Middle frontal gyrus (tissue), 1 donor: Measurements from ENCODE around the gene GEMIN2.
"Not testable (repeated sequence)": the region's sequence is repeated elsewhere in the genome, so short reads cannot be mapped to it uniquely, and the experiment has no call there.

Source experiments
- DNase-seq: peaks from one replicate; pipeline ENCODE4 v3.0.0-alpha.2; 2015; ENCODE audit warnings: low spot score; ENCODE audit errors: extremely low spot score

GEMIN2 gene

DNA sequence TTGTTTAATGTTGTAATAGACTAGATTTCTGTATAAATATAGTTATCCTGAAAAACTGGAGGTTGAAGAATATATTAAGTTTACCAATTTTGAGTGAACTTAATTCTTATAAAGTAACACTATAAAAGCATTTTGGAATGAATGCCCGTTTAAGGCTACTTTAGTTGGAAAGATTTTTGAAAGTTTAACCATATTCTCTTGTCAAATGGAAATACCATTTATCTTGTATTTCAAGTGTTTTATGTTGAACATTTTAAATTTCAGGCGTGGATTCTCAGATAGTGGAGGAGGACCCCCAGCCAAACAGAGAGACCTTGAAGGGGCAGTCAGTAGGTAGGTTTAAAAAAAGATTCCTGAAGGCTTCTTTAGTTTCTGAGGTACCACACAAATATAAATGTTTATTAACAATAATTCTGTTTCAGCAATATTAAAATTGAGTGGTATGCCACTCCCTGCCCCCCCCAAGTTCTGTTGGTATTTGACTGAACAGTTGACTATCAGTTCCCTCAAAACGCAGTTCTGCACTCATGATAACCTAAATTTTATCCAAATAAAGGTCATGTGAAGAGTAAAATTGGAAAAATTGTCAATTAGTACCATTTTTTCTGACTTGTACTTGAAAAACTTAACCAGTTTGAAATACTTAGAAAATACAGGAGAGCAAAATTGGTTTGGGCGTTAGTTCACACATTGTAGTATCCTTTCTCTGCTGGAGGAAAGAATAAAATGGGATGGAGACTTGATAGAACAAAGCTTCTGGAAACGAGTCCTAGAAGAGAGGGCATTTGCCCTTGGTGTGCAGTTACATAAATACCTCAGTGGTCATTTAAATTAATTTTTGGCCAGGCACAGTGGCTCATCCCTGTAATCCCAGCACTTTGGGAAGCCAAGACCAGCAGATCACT is 62.4 kb downstream of the GEMIN2 start:
- no peak for DNase-seq

GRCh38 chr14:39177168-39177545 is 63.0 kb downstream of the GEMIN2 start:
- DNase-seq: no peak

DNA sequence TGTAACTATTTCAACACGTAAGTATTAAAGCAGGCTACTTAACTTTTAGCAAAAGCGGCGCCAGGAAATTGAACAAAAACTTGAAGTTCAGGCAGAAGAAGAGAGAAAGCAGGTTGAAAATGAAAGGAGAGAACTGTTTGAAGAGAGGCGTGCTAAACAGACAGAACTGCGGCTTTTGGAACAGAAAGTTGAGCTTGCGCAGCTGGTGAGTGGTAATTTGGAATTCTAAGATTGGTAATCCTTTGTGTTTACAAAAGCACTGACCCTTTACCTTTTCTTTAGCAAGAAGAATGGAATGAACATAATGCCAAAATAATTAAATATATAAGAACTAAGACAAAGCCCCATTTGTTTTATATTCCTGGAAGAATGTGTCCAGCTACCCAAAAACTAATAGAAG is 64.9 kb downstream of the GEMIN2 start:
- no peak for DNase-seq

- DNase-seq: no peak
These were observed 66.4 kb downstream of the GEMIN2 start for GRCh38 chr14:39180553-39180952.

GRCh38 chr14:39181026-39181692 is 67.0 kb downstream of the GEMIN2 start:
- no peak for DNase-seq

DNA sequence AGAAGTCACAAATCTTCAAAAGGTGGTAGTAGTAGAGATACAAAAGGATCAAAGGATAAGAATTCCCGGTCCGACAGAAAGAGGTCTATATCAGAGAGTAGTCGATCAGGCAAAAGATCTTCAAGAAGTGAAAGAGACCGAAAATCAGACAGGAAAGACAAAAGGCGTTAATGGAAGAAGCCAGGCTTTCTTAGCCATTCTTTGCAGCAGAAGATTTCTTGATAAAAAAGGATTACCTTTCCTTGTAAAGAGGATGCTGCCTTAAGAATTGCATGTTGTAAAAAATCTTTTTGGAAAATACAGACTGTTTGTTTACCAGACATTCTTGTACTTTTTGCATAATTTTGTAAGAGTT is 67.5 kb downstream of the GEMIN2 start:
- no peak for DNase-seq

GRCh38 chr14:39182770-39183684 is 68.9 kb downstream of the GEMIN2 start:
- DNase-seq: no peak

- not testable (repeated sequence) for DNase-seq
These were observed 69.5 kb downstream of the GEMIN2 start for GRCh38 chr14:39183685-39184003.

DNA sequence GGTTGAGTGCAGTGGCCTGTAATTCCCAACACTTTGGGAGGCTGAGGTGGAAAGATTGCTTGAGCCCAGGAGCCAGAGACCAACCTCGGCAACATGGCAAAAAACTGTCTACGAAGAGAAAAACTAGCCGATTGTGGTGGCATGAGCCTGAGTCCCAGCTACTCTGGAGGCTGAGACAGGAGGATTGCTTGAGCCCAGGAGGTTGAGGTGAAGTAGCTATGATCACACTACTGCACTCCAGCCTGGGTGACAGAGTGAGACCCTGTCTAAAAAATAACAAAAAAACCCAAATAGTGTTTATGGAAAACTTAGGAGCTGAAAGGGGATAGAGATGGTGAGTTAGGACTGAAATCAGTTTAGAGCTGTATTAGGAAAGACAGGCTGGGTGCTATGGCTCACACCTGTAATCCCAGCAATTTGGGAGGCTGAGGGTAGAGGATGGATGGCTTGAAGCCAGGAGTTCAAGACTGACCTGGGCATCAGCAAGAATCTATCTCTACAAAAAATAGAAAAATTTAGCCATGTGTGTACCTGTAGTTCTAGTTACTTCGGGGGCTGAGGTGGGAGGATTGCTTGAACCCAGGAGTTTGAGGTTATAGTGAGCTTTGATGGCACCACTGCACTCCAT is 70.6 kb downstream of the GEMIN2 start:
- no peak for DNase-seq

GRCh38 chr14:39185256-39186049 is 71.3 kb downstream of the GEMIN2 start:
- no peak for DNase-seq
